Measurements from ENCODE around the gene CADM4.

The CADM4 gene

GRCh38 chr19:43578787-43579186 is 60.9 kb downstream of the CADM4 start:
- Mint-ChIP-seq H3K4me3 (peak overlapping the region; percentile 83), H3K27me3 (no peaks in the 10 kb centered on the region), H3K27ac (no peak overlapping the region), H3K9me3 (no peaks in the 10 kb centered on the region), H3K36me3 (ENCODE audit: low read depth) (peaks cover 8% of the 10 kb centered on the region), H3K4me1 (ENCODE audit: low read depth) (peaks cover 31% of the 10 kb centered on the region)
- DNase-seq, result no peak

DNA sequence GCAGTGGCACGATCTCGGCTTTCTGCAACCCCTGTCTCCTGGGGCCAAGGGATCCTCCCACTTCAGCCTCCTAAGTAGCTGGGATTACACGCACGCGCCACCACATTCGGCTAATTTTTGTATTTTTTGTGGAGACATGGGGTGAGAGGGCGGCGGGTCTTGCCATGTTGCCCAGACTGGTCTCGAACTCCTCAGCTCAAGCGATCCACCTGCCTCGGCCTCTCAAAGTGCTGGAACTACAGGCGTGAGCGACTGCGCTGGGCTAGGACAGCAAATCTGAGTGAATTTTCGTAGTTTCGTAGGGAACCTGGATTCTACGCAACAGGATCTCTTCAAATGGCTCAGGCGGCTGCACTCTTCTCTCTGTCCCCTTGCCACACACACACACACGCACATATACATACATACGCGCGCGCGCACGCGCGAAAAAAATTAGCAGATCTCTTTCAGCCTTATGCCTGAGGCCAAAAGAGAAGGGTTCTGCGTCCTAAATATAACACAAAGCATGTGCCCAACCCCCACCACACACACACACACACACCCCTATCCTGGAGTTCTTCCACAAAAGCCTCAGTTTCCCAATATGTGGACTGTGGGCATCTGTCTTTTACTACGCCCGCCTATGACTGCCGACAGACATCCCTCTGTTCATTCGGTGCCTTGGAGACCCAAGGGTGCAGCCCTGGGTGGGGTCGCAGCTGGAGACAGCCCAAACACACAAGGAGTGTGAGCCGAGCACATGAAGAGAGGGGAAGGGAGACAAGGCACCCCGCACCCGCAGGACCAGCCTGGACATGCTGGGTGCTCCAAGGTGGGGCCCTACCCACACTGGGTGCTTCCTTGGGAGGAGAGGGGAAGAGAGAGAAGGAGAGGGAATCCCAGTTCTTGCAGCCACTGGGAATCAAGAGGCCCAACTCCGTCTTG is 63.4 kb downstream of the CADM4 start:
- Mint-ChIP-seq H3K27ac (peak overlapping the region; percentile 78), H3K27me3 (no peaks in the 10 kb centered on the region), H3K9me3 (no peaks in the 10 kb centered on the region), H3K36me3 (ENCODE audit: low read depth) (peaks cover 28% of the 10 kb centered on the region), H3K4me1 (ENCODE audit: low read depth) (peaks cover 48% of the 10 kb centered on the region), H3K4me3 (peak overlapping the region; percentile 96)
- DNase-seq, result no peak

GRCh38 chr19:43575156-43575950 is 64.3 kb downstream of the CADM4 start, which contains the start of the genes PINLYP and XRCC1:
TSS of gene PINLYP (plus strand) at chr19:43575801. CDS start at chr19:43577192, 1,391 bp downstream.
TSS of gene XRCC1 (minus strand) at chr19:43575527. CDS start at chr19:43575458, 69 bp downstream.
- H3K36me3 Mint-ChIP-seq (ENCODE audit: low read depth), result peaks cover 35% of the 10 kb centered on the region
- H3K27me3 Mint-ChIP-seq, result no peaks in the 10 kb centered on the region
- DNase-seq, result peak; percentile 94
- peak within 1 kb of the TSS; percentile 96 for H3K27ac Mint-ChIP-seq
- peak within 1 kb of the TSS; percentile 96 for H3K4me3 Mint-ChIP-seq
- no peaks in the 10 kb centered on the region for H3K9me3 Mint-ChIP-seq
- H3K4me1 Mint-ChIP-seq (ENCODE audit: low read depth), result peaks cover 55% of the 10 kb centered on the region

DNA sequence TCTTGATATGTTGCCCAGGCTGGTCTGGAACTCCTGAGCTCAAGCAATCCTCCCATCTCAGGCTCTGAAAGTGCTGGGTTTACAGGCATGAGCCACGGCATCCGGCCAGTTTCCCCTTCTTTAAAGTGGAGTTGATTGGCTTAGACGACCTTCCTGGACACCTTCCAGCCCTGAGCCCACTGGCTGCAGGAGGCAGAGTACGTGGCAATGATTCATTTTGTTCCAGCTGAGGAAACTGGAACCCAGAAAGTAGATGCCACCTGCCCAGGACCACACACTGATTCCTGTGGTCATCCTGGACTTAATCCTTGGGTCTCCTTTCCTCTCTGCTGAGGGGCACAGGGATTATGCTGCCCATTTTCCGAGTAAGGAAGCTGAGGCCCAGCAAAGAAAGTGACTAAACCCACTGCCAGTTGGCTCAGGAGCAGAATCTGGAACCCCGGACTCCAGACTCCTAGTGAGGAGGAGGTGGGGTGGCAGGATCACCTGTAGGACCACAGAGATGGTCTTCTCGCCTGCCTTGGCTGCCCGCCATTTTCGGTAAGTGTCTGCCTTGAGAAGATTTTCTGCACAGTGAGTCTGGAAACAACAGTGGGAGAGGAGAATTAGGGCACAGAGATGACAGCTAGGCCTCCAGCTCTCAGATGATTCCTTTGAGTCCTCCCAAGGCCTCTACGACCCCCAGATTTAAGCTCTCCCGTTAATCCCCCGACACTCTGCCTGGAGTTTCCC is 65.1 kb downstream of the CADM4 start:
- peak overlapping the region; percentile 96 for H3K27ac Mint-ChIP-seq
- H3K9me3 Mint-ChIP-seq, result no peaks in the 10 kb centered on the region
- H3K4me1 Mint-ChIP-seq (ENCODE audit: low read depth), result peaks cover 55% of the 10 kb centered on the region
- no peak for DNase-seq
- H3K36me3 Mint-ChIP-seq (ENCODE audit: low read depth), result peaks cover 42% of the 10 kb centered on the region
- H3K4me3 Mint-ChIP-seq, result peak overlapping the region; percentile 96
- H3K27me3 Mint-ChIP-seq, result no peaks in the 10 kb centered on the region
